NAMALWA (cell line): ENCODE data around the gene SMPD3.

Experiments
- DNase-seq: peaks from one replicate; pipeline ENCODE4 v3.0.0-alpha.2; 2015; ENCODE audit warnings: low spot score

SMPD3 gene

DNA sequence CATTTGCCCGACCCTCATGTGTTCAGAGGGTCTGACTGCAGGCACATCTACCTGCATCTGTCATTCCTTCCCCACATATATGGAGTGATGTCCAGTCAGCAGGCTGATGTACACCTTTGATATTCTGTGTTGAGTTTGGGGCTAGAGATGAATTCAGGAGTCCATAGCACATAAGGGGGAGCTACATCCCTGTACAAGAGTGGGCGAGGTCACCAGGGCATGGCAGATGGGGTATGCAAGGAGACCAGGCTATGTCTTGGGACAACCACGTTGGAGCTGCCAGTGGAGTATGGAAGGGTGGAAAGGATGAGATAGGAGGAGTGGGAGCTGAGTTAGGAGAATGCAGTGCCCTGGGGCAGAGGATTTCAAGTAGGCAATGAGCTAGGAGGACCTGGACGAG, 15.0 kb downstream of the SMPD3 start:
- DNase-seq = no peak

DNA sequence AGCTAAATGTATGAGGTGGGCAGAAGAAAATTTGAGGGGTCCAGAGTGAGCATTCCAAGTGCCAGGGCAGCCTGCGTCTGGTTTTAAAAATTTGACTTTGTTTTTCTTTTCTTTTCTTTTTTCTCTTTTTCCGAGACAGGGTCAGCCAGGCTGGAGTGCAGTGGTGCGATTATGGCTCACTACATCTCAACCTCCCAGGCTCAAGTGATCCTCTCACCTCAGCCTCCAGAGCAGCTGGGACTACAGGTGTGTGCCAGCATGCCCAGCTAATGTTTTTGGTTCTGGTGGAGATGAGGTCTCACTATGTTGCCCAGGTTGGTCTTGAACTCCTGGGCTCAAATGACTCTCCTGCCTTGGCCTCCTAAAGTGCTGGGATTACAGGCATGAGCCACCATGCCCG, 15.6 kb downstream of the SMPD3 start:
- DNase-seq = no peak

DNA sequence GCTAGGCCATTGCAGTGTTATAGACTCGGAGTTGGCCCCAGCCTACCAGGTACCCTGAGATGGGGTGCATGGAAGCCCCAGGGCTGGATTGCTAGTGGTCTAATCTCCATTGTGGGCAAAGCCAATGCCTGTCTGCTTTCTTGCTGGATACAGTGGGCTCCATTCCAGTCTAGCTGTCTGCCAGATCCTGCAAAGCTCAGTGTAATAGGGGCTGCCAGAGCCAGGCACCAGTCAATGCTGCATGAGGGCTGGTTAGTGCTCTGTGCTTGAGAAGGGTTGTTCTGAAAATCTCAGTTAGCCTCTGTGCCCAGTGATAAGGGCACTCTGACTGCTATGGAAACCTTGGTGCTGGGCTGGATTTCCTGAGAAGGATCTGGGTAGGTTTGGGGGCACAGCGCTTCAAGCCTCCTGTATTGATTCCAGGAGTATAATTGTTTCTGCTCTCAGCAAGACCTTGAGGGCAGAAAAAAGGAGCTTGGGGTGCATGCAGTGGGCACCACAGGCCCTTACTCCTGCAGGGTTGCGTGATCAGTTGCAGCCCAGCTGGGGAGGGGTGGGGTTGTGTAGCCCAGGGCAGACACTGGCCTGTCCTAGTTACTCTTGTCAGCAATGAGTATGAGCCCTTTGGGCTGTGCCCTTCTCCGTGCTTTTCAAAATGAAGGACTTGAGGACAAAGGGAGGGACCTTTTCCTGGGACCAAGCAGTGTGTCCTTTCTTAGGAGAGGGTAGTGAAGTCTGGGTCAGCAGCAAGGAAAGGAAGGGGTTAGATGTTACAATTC, 19.0 kb downstream of the SMPD3 start:
- DNase-seq = no peak

DNA sequence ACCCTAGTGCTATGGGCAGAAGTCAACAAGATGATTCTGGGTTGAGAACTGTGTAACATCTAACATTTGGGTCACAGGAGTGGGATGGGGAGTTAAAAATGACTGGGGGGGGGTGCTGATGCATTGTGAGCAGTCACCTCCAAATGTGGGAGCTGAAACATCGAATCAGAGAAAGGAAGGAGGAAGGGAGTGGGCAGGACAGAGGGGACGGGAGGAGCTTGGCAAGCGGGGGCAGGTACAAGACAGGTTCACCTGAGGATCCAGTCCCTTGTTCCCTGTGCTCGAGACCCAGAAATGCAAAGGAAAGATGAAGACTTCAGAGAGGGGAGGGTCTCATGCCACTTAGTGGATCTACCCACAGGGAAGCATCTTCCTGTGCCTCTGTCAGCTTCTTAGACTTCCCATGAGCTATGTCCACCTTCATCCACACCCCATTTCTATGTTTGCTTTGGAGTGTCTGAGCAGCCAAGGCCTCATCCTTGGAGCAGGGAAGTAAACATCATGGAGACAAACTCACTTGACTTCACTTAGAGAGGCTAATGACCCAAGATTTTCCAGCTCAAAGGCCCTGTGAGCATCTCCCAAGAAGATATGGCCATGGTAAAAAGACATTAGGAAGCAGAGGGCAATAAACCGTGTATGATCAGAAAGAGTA, 20.5 kb downstream of the SMPD3 start:
- no peak for DNase-seq

DNA sequence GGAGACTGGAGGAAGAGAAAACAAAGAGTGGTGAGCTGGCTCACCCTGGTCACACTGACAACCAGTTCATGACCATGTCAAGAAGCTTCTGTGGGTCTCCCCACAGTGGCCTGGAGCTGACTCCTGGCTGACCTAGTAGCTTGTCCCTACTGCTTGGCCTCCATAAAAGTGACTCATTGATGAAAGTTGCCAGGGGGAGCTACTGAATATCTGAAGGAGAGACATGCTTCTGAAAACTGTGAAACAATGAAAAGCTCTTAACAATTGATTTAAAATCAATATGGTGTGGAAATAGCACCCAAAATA, 22.0 kb downstream of the SMPD3 start:
- DNase-seq = no peak

DNA sequence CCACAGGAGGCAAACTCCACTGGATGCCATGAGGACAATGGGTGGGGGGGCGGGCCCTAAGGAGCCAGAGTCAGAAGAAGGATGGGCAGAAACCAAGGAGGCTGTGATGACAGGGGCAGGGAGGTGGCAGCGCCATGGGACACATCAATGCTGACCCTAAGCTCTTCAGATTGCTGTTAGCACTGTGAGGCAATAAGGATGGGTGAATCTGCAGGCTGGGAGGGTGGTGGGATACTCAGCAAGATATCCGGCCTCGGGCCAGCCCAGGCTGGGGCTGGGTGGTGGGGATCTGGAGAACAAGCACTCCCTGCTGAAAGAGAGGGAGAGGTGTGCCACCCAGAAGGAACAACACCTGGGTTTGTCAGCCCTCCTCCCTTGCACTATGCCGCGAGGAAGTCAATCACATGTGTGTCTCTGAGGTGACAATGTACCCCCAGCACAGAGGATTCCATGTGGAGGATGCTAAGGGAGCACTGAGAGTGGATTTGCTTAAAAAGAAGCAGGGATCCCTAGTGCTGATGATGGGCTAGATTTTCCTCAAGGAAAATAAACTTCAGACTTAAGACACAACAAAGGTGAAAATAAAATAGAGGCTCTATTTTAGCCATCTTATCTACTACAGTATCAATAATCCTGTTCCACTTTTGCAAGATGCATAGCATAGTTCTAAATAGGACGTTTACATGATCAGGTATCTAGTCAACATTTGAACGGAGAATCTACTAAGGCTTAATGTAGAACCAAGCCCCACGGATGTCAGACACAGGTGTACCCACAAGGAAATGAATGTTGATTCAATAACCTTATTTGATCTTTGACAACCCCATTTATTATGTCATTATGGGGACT, 22.6 kb downstream of the SMPD3 start:
- no peak for DNase-seq

DNA sequence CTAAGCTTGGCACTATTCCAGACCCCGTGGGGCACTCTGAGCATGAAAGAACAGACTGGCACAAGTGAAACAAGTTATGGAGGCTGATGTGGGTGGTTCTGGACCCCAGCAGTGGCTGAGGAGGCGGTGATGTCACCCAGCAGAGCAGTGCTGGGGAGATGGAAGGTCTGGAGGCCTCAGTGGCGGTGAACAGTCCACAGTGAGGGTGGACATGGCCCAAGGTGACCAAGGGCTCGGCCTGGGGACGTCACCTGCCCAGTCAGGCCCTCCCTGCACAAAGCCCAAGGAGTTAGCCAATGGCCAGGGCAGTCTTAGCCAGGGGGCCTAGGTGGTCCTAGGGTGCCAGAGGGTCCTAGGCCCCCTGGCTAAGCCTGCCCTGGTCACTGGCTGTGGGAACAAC, 24.5 kb downstream of the SMPD3 start:
- DNase-seq = no peak

DNA sequence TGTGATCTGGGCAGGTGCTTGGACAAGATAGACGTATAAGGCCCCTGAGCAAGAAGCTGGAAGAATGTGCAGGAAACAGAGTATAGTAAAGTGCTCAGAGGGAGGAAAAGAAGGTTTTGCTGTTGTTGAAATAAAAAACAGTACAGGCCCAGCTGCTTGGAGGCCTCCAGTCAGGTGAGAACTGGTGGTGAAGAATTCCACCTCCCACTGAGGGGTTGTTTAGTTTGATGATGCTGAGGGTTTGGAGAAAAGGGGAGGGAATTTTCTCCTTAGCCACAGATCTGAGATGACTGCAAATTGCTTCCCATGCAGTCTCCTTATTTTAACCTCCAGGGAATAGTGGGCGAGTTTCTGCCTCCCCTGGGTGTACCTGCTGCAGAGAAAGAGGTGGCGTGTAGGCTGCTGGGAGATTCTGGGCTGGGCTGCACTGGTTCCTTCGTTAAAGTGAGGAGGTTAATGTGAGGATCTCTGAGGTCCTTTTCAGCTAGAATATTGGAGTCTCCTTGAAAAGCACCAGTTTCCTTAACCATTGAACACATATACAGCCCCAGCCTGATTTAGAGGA, 25.8 kb downstream of the SMPD3 start:
- no peak for DNase-seq

DNA sequence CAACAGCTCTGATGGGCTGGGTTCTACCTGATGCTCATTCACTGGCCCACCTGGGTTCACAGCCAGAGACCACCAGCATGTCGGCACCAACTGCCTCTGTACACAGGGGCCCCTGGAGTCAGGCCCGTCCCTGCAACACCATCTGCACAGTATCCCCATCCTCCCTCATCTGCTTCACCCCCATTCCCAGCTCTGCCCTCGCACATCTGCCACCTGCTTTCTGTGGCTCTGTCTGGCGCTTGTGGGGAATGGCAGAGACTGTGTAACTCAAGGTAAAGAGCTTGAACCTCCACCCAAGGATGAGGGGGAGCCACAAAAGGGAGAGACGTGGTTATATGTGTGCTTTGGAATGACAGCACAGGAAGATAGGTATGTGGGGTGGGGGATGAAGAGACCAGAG, 27.2 kb downstream of the SMPD3 start:
- no peak for DNase-seq

DNA sequence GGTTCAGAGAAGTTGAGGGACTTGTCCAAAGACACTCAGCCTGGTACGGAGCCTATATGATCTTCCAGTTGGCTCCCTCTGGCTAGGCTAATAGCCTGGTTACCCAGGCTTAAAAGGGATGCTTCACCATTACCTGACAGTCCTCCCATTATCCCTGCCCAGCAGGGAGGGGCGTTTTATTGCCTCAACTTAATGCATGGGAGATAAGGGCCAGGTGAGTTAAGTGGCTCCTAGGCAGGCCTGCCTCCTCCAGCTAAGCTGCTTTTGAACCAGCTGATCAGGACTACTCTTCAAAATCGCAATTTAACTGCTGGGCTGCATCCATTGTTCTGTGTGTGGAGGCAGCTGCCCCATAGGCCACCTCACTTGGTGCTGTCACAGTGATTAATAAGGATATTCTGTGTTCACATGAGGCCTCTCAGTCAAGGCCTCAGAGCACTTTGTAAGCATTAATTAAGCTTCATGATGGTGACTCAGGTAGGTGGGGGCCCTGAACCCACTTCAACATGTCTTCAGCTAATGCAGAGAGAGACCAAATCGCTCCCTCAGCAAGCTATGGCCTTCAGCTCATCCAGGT, 27.9 kb downstream of the SMPD3 start:
- no peak for DNase-seq

DNA sequence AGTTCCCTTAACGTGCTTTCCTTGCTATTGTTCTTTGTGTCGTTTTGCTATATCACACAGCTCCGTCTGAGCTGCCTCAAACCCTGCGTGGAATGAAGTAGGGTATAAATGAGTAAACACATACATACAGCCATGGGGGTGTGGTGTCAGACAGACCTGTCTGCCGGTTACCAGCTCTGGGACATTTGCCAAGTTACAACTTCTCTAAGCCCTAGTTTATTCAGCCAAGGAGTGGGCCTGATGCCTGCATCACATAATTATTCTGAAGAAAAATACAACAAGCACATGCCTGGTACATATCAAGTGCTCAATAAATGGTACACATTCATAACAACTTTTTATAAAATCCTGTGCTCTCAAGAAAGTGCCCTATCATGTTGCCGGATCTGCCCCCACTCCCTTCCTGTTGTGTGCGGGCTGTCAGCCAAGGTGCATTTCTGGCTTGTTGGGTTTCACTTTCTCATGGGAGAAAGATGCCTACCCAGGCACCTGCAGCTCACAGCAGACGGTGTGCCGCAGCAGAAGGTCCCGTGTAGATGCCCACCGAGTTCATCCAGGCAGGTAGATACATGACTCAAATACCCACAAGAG, 30.5 kb downstream of the SMPD3 start:
- peak; percentile 69 for DNase-seq

DNA sequence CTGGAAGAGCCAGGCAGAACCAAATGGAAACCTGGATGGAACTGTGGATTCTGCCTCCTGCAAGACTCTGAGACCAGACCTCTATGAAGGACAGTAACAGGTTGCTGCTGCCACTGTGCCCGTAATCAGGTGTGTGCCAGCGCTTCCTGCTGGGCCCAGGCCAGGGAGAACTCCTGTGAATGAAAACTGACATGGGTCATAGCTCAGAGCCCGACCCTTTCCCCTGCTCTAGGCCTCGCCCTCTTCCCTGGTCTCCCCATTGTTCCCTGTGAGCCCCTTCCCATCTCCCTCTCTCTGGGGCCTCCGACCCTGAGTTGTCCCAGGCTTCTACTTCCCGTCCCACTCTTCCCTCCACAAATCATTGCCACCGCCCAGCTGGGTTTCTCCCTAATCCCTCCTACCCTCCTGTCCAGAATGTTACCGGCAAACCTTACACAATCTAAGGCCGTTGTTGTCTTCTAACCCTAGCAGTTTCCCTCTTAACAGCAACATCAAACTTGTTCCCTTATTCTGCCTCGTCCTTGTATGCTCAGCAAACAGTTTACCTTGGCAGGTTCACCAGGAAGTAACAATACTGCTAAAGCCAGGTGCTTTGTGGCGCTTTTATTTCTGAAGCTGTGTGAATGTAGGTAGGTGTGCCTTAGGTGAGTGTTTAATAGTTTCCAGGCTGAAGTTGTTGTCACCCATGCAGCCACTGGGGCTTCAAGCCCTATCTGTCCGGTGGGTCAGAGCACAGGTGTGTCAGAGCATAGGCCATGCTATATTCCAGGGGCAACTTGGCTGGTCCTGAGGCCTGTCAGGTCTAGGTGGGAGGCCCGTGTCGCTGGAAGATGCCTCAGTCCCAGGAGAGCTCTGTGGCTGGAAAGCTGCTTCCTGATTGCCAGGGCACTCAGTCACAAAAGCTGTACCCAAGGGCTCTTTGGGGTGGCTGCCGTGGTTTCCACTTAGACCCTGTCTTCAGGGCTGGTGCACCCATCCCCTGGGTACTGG, 32.0 kb downstream of the SMPD3 start:
- no peak for DNase-seq

DNA sequence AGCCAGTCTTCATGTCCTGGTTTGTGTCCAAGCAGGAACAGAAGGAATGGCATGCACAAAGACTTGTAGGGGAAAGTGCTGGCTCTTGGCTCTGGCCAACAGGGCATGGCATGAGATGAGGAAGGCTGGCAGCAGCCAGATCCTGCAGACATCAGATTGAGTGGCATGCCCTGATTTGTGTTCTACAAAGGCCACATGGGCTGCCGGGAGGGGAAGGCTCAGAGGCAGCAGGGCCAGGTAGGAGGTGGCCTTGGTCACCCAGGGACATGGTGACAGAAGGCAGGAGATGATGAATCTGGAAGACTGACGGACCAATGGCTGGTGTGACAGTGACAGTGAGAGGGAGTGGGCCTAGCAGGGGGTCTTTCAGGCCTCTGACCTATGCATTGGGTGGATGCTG, 33.7 kb downstream of the SMPD3 start:
- DNase-seq = no peak

DNA sequence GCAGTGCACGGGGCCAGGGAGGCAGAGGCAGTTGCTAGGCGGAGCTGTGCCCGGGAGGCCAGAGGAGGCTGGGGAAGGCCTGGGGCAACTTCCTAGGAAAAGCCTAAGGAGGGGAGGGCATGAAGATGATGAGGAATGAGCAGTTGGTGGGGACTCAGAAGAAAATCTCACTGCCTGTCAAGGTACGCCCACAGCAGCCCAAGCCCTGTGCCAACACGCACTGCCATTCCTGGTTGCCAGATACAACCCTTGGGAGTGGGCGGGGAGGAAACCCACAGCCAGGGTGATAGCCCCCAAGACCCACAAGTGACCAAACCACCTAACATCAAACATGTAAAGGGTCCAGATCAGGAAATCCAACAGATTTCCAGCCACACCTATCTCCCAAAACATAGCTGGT, 36.2 kb downstream of the SMPD3 start:
- no peak for DNase-seq

DNA sequence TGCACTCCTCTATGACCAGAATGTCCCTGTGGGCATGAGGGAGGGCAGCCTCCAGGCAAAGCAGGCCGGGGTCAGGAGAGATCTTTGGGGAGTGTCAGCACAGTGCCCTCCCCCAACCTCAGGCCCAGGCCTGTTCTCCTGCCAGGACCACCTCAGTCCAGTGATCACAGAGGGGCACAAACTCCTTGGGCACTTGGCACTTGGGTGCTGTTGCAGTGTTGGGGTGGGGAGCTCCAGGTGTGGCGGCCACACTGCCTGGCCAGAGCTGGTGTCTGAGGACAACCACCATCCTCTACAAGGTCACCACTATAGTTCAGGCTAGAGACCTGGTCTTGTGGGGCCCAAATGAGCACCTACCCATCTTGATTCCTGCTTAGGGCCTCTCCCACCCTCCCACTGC, 37.2 kb downstream of the SMPD3 start:
- no peak for DNase-seq

DNA sequence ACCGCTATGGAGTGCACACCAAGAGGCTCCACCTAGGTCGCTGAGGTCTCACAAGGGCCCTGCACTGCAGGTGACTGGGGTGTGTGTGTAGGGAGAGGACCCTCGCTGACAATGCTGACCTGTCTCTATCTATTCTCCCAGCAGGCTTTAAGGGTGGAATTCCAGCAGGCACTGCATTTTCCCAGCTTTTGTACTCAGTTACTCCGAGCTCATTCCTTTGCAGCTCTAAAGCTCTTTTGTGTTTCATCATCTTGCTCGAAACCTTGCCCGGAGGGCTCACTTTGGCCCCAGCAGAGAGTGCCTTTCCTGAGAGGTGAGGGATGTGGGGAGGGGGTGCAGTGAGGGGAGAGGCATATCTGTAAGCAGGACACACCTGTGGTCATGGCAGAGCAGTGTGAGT, 39.3 kb downstream of the SMPD3 start:
- DNase-seq = no peak

DNA sequence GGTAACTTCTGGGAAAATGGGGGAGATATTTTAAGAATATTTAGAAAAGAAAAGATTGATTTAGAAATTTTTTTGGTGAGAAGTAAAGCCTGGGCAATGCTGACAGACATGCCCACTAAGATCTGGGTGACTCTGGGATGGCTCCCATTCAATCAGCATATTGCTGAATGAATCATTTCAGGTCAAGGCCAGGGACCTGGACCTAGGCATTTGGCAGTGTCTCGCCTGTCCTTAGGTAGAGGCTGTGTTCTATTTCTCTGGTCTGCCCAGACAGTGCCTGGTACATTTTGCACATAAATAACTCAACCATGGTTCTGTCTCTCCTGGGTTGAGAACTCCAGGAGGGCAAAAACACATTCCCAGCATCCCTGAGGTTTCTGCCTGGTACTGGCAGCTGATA, 39.9 kb downstream of the SMPD3 start:
- no peak for DNase-seq

DNA sequence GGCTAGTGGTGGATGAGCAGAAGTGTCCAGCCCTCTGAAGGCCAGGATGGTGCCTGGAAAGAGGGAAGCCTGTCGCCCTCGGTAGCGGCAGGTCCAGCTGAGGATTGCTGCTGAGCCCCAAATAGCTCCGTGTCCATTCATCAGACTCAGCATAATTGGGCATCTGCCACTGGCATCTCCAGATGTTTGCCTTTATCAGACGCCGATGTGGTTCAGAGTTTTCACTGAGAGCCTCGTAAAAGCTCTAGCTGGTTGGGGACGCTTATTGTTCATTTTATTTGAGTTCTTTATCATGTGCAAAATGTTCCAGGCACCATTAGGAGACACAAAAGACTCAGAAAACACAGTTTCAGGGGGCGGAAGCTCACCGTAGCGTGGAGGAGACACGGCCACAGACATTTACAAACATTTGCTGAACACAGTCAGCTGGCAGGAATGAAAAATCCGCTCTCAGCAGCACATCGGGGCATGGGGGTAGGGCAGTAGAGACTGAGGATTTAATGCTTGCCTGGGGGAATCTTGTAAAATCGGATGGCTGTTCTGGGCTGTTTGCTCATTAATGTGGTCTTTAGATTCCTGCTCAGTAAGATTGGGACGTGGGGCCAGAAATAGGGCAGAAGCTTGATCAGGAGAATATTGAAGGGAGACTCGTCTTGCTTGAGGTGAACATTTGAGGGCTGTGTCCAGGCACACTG, 41.7 kb downstream of the SMPD3 start:
- DNase-seq = no peak

DNA sequence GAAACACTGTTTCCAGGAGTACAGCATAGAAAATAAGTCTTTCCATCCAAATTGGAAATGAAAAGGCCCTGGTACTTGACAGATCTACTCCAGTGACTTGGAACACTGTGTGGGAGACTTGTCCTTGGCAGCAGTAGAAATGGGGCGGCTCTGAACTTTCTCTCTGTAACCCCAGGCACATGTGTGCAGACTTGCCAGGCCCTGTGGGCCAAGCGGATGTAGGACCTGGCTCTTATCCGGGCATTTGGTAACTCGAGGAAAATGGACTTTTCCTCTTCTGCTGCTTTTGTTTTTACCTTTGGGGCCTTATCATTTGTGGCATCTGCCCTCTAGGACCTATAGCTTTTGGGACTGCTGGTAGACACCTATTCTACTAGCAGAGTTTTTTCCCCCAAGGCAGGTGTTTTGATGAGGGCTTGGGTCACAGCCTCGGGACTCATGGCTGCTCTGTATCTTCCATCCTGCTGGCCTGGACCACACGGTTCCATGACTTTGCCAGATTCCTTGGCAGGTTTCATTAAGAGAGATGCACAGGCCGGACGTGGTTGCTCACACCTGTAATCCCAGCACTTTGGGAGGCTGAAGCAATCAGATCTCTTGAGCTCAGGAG, 43.5 kb downstream of the SMPD3 start:
- DNase-seq = no peak

DNA sequence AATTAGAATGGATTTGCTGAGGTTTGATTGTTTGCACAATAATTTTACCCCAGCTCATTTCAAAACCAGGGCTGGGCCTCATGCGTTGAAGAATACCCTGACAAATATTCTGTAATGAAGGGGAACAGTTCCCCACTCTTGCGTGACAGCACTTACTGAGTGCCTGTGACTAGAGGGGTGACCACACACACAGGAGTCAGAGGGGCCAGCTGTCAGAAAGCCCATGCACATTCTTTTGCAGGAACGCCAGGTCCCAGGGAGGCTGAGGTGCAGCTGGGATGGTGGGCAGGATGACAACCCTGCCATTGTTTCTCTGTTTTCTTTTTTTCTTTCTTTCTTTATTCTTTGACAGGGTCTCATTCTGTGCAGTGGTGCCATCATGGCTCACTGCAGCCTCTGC, 44.6 kb downstream of the SMPD3 start:
- no peak for DNase-seq
